Suppressor macrophage treated with lipopolysaccharide for 1 hour (primary cell): ENCODE data around the gene MPL.

Experiments
- DNase-seq, 3 donors: peaks; one replicate each; pipeline ENCODE4 v3.0.0-alpha.2; 2020 to 2022

The MPL gene

GRCh38 chr1:43337588-43337987 lies at the start of gene MPL:
Gene MPL, plus strand, starts transcription at chr1:43337818. Its CDS starts 31 bp downstream, at chr1:43337849.
- DNase-seq = no peak

DNA sequence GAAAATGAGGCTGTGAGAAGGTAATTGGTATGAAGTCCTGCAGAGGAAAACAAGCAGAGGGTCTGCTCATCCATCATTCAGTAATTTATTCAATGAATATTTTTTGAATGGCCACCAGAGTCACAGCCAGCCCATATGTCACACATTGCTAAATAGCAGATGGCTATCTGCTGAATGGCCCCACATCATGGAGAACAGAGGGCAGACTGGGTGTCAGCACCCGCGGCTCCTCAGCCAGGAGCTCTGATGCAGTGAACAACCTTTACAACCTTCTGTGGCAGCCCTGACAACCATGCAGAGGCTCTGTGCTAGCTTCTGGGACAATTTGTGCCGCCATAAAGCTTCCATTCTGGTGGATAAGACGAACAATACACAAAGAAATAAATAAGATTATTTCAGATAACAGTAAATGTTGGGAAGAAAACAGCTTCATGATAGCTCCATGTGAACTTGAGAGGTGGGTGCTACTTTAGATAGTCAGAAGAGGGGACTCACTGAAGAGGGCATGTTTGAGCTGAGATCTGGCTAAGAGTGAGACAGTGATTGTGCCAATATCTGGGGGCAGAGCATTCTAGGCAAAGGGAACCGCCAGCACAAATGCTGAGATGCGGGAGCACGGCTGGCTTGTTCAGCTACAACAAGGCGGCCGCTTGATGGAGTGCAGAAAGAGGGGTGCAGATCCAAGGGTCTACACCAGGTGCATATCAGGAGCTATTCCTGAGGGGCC lies 49.4 kb upstream of the MPL start:
- DNase-seq = no peak

GRCh38 chr1:43288785-43289706 lies 48.6 kb upstream of the MPL start:
- no peak for DNase-seq

DNA sequence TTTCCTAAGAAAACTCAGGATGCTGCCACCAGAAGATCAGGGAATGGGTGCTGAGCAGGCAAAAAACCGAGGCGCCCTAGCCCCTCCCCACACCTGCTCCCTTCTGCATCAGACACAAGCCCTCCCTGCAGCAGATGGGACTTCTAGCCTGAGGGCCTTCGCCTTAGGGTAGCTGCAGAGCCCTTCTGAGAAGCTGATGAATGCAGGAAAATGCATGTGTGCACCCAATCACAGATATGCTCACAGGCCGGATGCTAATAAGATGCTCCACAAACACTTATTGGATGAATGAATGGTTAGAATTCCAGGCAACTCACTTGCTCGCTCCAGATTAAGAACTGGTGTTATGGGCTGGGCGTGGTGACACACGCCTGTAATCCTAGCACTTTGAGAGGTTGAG lies 45.4 kb upstream of the MPL start:
- DNase-seq = no peak

DNA sequence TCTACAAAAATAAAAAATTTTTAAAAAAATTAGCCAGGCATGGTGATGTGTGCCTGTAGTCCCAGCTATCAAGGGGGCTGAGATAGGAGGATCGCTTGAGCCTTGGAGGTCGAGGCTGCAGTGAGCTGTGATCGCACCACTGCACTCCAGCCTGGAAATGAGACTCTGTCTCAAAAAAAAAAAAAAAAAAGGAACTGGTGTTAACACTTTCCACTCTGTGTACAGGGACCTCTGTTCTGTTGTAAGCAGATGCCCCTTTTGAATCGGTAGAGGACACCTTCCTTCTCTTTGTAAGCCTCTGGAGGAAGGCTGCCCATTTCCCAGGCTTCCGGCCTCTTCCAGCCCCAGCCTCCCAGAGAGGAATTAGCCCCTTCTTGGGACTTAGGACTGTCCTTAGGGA lies 44.9 kb upstream of the MPL start:
- DNase-seq = no peak

DNA sequence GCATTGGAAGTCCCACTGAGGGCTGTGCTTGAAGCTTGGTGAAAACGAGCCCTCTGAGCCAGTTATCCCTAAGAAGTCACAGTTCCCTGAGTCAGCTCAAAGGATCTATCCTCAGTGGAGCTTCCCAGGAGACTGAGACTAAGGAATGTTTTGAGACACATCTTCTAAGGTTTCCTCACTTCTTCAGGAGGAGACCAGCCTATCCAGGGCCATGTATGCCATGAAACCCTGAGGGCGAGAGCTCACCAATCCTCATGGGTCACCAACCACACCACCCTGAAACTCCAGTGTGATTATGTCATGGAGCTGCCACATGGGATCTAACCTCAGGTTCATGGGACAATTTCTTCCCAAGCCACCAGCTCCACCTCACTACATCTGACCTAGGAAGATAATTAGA lies 44.4 kb upstream of the MPL start:
- DNase-seq = no peak

DNA sequence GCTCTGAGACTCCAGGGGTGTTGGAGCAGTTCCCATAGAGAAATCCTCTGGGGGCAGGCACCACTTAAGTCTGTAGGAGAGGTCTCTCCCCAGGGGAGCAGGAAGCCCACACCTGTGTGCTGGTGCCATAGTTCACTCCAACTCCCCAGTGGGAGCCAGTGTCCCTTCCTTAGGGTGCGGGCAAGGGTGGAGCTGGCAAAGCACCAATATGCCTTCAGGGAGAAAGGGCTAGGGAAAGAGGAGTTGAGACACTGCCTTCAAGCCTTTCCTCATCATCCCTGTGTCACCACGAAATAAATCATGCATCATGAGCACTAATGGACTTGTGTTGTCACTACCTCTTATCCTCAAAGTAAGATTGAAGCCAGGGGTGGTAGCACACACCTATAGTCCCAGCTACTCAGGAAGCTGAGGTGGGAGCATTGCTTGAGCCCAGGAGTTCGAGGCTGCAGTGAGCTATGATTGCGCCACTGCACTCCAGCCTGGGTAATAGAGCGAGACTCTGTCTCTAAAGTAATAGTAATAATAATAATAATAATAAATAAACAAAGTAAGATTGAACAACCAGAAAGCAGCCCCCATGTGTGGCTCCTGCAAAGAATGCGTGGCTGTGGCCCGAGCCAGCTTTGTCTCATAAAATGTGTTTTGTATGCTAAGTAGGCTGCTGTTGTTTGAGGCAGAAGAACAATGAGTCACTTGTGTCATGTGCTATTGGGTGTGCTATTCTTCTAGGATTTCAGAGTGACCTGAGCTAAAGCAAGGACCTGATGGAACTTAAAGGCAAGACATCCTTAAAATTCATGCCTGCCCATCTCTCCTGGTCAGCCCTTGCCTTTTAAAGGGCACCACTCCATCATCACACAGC lies 43.5 kb upstream of the MPL start:
- DNase-seq = peak in 2 of 3 donors; percentile 40 to 43

DNA sequence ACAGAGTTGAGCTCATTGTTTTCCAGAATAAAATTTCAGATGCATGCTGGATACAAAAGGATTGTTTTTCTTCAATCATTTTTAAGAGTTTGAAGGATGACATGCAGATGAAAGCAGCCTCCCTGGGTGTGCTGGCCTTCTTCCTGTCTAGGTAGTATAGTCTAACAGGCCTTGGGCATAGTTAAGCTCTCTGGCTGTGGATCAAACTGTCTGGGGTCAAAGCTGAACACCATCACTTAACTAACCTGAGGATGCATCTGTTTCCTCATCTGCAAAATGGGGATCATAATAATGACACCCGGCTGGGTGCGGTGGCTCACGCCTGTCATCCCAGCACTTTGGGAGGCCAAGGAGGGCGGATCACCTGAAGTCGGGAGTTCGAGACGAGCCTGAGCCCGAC lies 42.9 kb upstream of the MPL start:
- DNase-seq = no peak

DNA sequence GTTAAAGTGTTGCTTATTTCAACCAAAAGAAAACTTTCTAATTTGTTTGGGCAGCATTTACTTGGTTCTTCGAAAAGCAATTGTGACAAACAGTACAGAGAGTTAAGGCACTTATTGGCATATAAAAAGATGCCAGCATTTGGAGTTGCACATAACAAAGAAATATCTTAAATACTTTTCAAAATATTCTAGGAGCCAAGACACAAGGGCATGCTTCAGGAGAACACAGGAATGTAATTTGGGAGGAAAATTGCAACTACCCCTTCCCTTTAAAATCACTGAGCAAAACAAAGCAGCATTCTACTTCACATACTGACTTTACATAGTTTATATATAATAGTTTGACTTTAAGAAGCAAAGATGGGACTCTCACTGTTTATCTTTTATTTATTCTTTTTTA lies 41.4 kb upstream of the MPL start:
- no peak for DNase-seq

- DNase-seq = no peak
These were observed 39.6 kb upstream of the MPL start for GRCh38 chr1:43298055-43298454.

GRCh38 chr1:43299101-43299500 lies 38.5 kb upstream of the MPL start:
- DNase-seq = no peak

DNA sequence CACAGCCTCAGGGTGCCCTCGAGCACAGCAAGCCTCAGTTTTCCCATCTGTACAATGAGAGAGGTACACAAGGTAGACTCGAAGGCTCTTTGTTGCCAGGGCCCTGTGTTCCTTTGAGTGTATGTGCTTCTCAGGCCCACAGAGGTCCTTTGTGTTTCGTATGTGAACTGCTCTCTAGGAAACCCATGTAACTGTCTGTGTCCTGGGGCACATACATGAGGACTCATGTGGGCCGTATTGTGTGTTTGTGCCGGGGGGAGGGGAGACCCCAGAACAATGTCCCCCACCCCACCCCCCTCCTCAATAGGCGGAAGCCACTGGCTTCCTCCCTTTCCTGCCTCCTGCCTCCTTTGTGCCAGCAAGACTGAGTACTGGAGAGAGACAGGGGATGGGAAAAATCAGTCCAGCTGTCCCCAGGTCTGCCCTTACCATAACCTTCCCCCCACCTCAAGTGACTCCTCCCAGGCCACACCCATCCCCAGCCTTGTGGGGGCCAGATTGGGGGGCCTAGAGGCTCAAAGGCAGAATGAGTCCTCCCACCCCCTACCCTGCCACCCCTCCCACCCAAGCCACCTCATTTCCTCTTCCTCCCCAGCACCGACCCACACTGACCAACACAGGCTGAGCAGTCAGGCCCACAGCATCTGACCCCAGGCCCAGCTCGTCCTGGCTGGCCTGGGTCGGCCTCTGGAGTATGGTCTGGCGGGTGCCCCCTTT lies 37.1 kb upstream of the MPL start, which contains the start of gene TIE1:
TSS of gene TIE1 (plus strand) at position 605 of the 717 bp plus-strand sequence. CDS start at position 695, 90 bp downstream.
- peak in 1 of 3 donors; percentile 23 for DNase-seq

- no peak for DNase-seq
These were observed 35.4 kb upstream of the MPL start for GRCh38 chr1:43302201-43302600.

DNA sequence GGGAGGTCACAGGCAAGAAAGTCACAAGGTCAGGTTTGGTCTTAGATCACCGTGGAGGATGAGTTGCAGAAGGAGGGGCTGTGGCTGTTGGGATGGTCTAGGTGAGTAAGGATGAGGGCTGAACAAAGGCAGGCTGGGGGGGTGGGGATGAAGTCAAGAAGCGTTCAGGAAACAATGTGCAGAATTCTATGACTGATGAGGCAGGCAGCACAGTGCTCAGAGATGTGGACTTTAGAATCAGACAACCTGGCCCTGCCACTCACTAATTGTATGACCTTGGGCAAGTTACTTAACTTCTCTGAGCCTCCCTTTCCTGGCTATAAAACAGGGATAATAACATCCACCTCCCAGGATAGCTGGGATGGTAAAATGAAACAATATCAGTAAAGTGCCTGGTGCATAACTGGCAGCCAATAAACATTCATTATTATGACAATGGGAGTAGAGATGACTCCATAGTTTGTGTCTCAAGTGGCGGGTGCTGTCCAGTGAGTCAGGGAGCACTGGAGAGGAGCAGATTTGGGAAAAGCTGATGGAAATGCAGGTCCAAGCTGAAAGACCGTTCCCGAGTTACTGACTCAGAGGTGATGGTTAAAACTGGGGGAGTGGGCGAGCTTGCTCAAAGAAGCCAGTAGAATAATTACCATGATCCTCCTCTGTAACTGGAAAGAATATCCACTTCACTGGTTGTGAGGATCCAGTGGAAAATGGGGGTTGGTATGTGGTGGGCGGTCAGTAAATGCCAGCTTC lies 34.7 kb upstream of the MPL start:
- peak in 2 of 3 donors; percentile 20 to 26 for DNase-seq

- no peak for DNase-seq
These were observed 33.9 kb upstream of the MPL start for GRCh38 chr1:43303471-43304313.

GRCh38 chr1:43304314-43304681 lies 33.3 kb upstream of the MPL start:
- DNase-seq = no peak

DNA sequence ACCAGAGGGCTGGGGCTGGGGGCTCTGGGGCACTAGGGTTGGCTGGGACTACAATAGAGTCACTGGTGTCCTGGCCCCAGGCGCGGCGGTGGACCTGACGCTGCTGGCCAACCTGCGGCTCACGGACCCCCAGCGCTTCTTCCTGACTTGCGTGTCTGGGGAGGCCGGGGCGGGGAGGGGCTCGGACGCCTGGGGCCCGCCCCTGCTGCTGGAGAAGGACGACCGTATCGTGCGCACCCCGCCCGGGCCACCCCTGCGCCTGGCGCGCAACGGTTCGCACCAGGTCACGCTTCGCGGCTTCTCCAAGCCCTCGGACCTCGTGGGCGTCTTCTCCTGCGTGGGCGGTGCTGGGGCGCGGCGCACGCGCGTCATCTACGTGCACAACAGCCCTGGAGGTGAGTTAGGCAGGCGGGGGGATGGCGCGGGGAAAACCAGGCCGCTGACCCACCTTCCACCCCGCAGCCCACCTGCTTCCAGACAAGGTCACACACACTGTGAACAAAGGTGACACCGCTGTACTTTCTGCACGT lies 32.8 kb upstream of the MPL start:
- no peak for DNase-seq

- no peak for DNase-seq
These were observed 32.2 kb upstream of the MPL start for GRCh38 chr1:43305461-43305860.

- no peak for DNase-seq
These were observed 31.5 kb upstream of the MPL start for GRCh38 chr1:43305926-43306687.
